K562 (cell line): ENCODE data around the gene NMT1. TPM values are rescaled to one million over a fixed set of nuclear protein-coding genes. Genes with fewer than 3 reads are reported as not detected.

Experiments
- ATAC-seq: fragments of 200-7000 bp; cut with Tn5 transposase; 3 replicates; pipeline ENCODE4 v1.9.1; 2020; ENCODE audit warnings: moderate library complexity
- BruUV-seq: library from RNA; stranded (reverse); fragments of 400-500 nt; replicated peaks from 2 replicates; lab custom pipeline; 2021; lab: Mats Ljungman, UMichigan
- CTCF ChIA-PET: fragments of 300-600 bp; formaldehyde crosslinking; extraction: SDS; loops from one replicate; lab custom pipeline; 2021; ENCODE audit warnings: low intra/inter-chr PET ratio; lab: Yijun Ruan, JAX
- POLR2A ChIA-PET: fragments of 300-600, 350-650 bp; sonication (Branson Sonifier 250); formaldehyde crosslinking; extraction: SDS; loops from one replicate; lab custom pipeline; 2021; ENCODE audit warnings: antibody characterized with exemption, inconsistent platforms; lab: Yijun Ruan, JAX
- DNase-seq, 4 experiments: peaks; one replicate each; pipeline versions ENCODE4 v3.0.0 to v3.0.0-alpha.2; 2011 to 2018; ENCODE audit warnings: low spot score in 3 of 4, mixed read lengths in 3 of 4; ENCODE audit errors: extremely low read depth in 1 of 4
- FAIRE-seq: peaks from 2 replicates; lab custom pipeline; 2011; peaks lifted over from hg19 to GRCh38; lab: Jason Lieb, UNC
- H2AFZ ChIP-seq: 2 replicates; pipeline ENCODE4 v1.6.0; 2011; ENCODE audit warnings: low read depth, low read length, control low read depth, inconsistent platforms
- H3K27ac ChIP-seq: fragments of 200-600 bp; 3 replicates; pipeline ENCODE4 v1.8.0; 2011; ENCODE audit warnings: low read depth, mild to moderate bottlenecking, control low read depth, inconsistent platforms, low read length, moderate library complexity, mixed read lengths; ENCODE audit errors: extremely low read depth
- H3K27me3 ChIP-seq, 2 experiments: fragments of 300-600 bp in 1 of 2; 2 replicates in 1 of 2; 3 replicates in 1 of 2; pipeline versions ENCODE4 v1.6.0 to v1.8.0; 2011; ENCODE audit warnings: inconsistent platforms in 2 of 2, low read length in 2 of 2, mild to moderate bottlenecking in 1 of 2, mixed read lengths in 1 of 2, moderate library complexity in 1 of 2; ENCODE audit not compliant: control insufficient read depth in 2 of 2, insufficient read depth in 2 of 2
- H3K36me3 ChIP-seq: fragments of 300-600 bp; 3 replicates; pipeline ENCODE4 v1.8.0; 2011; ENCODE audit warnings: mild to moderate bottlenecking, low read length, inconsistent platforms; ENCODE audit not compliant: control insufficient read depth, insufficient read depth
- H3K4me1 ChIP-seq, 2 experiments: fragments of 200-600 bp in 1 of 2; replicated peaks in 1 of 2; 2 replicates in 1 of 2; 3 replicates in 1 of 2; pipeline versions ENCODE4 v1.5.1 to v1.8.0; 2011; ENCODE audit warnings: inconsistent platforms in 2 of 2, low read length in 2 of 2, mild to moderate bottlenecking in 1 of 2, mixed read lengths in 1 of 2, moderate library complexity in 1 of 2; ENCODE audit not compliant: control insufficient read depth in 2 of 2, insufficient read depth in 2 of 2
- H3K4me2 ChIP-seq: 2 replicates; pipeline ENCODE4 v1.6.1; 2011; ENCODE audit warnings: low read length, control low read depth, inconsistent platforms, mixed read lengths; ENCODE audit not compliant: insufficient read depth
- H3K4me3 ChIP-seq: fragments of 200-600 bp; sonication (generic), shearing (Covaris generic); 2 replicates; pipeline ENCODE4 v1.5.1; 2016; ENCODE audit warnings: control low read depth, inconsistent platforms
- H3K79me2 ChIP-seq: fragments of 200-600 bp; 3 replicates; pipeline ENCODE4 v1.8.0; 2011; ENCODE audit warnings: low read length, inconsistent platforms; ENCODE audit not compliant: control insufficient read depth, insufficient read depth
- H3K9ac ChIP-seq, 2 experiments: 2 replicates each; pipeline versions ENCODE4 v1.6.0 to v1.6.1; 2011; ENCODE audit warnings: low read depth in 2 of 2, low read length in 2 of 2, control low read depth in 1 of 2, inconsistent platforms in 1 of 2, mild to moderate bottlenecking in 1 of 2, mixed read lengths in 1 of 2; ENCODE audit not compliant: insufficient read depth in 1 of 2
- H3K9me1 ChIP-seq: one replicate; pipeline ENCODE4 v1.6.0; 2011; ENCODE audit warnings: inconsistent platforms, mild to moderate bottlenecking, low read length, moderate library complexity; ENCODE audit not compliant: control insufficient read depth, insufficient read depth
- H3K9me3 ChIP-seq: replicated peaks from 2 replicates; pipeline ENCODE4 v1.5.1; 2011; ENCODE audit warnings: low read depth, low read length, inconsistent platforms; ENCODE audit not compliant: control insufficient read depth, insufficient read depth
- H4K20me1 ChIP-seq: replicated peaks from 2 replicates; pipeline ENCODE4 v1.6.1; 2011; ENCODE audit warnings: low read length, inconsistent platforms, mixed read lengths; ENCODE audit not compliant: control insufficient read depth, insufficient read depth
- ARID1B ChIP-seq: fragments of 450-650 bp; IDR thresholded peaks from 2 replicates; pipeline ENCODE4 v1.6.1; 2016; ENCODE audit warnings: antibody characterized with exemption, mild to moderate bottlenecking, inconsistent platforms
- MCM5 ChIP-seq: fragments of 450-650 bp; IDR thresholded peaks from 2 replicates; pipeline ENCODE4 v1.6.1; 2016; ENCODE audit warnings: low read depth
- ZNF175 ChIP-seq: fragments of 200-800 bp; sonication (Bioruptor generic); IDR thresholded peaks from 2 replicates; pipeline ENCODE4 v1.6.1; 2016; ENCODE audit warnings: low read depth, mild to moderate bottlenecking, missing genetic modification characterization, missing compliant biosample characterization
- WGBS: fragments of 100-300 bp; shearing (Covaris generic); methylation state at CpG from one replicate; pipeline ENCODE4 v1.1.6; 2016; ENCODE audit warnings: low coverage, mixed read lengths; ENCODE audit not compliant: insufficient coverage; ENCODE audit errors: missing lambda C conversion rate; 5-methylcytosine and 5-hydroxymethylcytosine counted together
- in situ Hi-C: fragments of 300-500 bp; cut with MboI; formaldehyde crosslinking; loops from 4 replicates; pipeline ENCODE4 v1.15.0; 2018; ENCODE audit warnings: inconsistent platforms, mixed read lengths
- intact Hi-C: fragments of 100-400 bp; cut with micrococcal nuclease; formaldehyde crosslinking; loops from 2 replicates; pipeline ENCODE4 v1.14.2; 2022
- polyA plus RNA-seq, 8 experiments: library from polyadenylated mRNA; depleted of rRNA in 4 of 8; stranded (reverse) in 5 of 8; unstranded in 3 of 8; fragments of >200 nt; fragmentation: Nextera tagmentation in 2 of 8; fragmentation: Illumina TruSeq in 1 of 8; extraction: Ambion mirVana in 2 of 8; extraction: Trizol in 1 of 8; gene quantifications; 2 replicates each; pipeline versions ENCODE4 v1.2.1 to v1.2.3, GENCODE V29; 2011 to 2014; ENCODE audit warnings: inconsistent platforms in 1 of 8, missing spikeins in 1 of 8
- total RNA-seq, 7 experiments: library from RNA; depleted of rRNA in 6 of 7; stranded (reverse); fragments of >200 nt in 6 of 7; fragmentation: Illumina TruSeq in 2 of 7; extraction: Trizol in 2 of 7; gene quantifications; 2 replicates each; pipeline versions ENCODE4 v1.2.1 to v1.2.3, GENCODE V29; 2011 to 2021; ENCODE audit warnings: low replicate concordance in 1 of 7
- TF ChIP-seq, protein P1 (sequence below), 2 experiments: fragments of 450-650 bp in 1 of 2; sonication (generic) in 1 of 2; formaldehyde crosslinking in 1 of 2; IDR thresholded peaks in 1 of 2; conservative IDR thresholded peaks in 1 of 2; 2 replicates each; pipeline versions ENCODE4 v1.6.1 to v1.8.1; 2016 to 2023; ENCODE audit warnings: mild to moderate bottlenecking in 2 of 2, moderate library complexity in 2 of 2, inconsistent platforms in 1 of 2, missing genetic modification reagents in 1 of 2
- TF ChIP-seq, protein P2 (sequence below): fragments of 450-650 bp; IDR thresholded peaks from 2 replicates; pipeline ENCODE4 v1.6.1; 2017; ENCODE audit warnings: antibody characterized with exemption, mild to moderate bottlenecking

Gene NMT1
- total and polyA plus RNA-seq, 9 of the 15 experiments (the other 6 are each of a cell fraction or from before 2014, with no cell fraction given) = 86.7 to 569 (median 213) TPM

DNA sequence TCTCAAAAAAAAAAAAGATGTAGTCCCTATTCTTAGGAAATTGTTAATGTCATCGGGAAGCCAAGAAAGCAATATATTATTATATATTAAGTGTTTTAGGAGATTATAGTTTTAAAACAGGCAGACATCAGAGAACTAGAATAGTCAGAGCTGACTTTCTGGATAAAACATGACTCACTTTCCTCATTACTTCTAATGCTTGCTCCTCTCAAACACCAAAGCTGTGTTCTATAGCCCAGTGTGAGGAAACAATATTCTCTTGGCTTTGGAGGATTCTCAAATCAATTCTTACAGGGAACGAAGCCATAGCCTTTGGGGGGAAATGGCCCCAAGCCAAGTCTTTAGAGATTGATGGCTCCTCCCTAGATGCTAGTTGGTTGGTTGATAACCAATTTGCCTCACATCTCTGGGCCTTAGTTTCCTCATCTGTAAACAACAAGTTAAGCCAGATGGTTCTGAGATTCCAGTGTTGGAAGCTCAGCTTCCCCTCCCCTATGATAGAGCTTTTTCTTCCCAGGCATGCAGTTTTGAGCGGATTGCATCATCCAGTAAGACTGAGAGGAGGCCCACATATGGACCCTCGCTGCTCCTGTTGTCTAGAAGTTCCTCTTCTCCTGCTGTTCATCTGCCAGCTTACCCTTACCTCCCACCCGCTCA lies 12.4 kb downstream of the NMT1 start:
- H3K4me1 ChIP-seq = peaks cover 0 to 5% of the 10 kb centered on the region in 2 experiments; a peak in 1 of 5 replicates
- no peak overlapping the region for H3K4me3 ChIP-seq
- in situ Hi-C loops = no loop called here
- DNase-seq = peak in 1 of 4 experiments; percentile 11
- no peaks in the 10 kb centered on the region for H3K9me1 ChIP-seq
- FAIRE-seq = no peak
- no TSS peak for BruUV-seq
- H3K36me3 ChIP-seq = peaks cover 73% of the 10 kb centered on the region
- H3K9ac ChIP-seq = no peak overlapping the region
- H3K27ac ChIP-seq = no peak overlapping the region; the same call in 2 of the 3 replicates
- H4K20me1 ChIP-seq = no peaks in the 10 kb centered on the region; the same call in 1 of the 2 replicates
- peak; percentile 79 for ATAC-seq
- ChIA-PET POLR2A (interaction anchor here (0.7 to 10.5 kb wide), 3 partner anchors 12 to 75 kb away, joined by 3 to 62 read pairs (median 4); partner anchors contain the start of genes HEXIM1 and NMT1), CTCF (no interaction called here)
- H3K79me2 ChIP-seq = peaks cover 90% of the 10 kb centered on the region
- H3K4me2 ChIP-seq = no peak overlapping the region
- 81% methylated on average over 5 of the region's 5 CpGs for WGBS
- H3K27me3 ChIP-seq = no peaks in the 10 kb centered on the region
- intact Hi-C loops = no loop called here
- H3K9me3 ChIP-seq = no peaks in the 10 kb centered on the region
- H2AFZ ChIP-seq = no peak overlapping the region
- peak; percentile 12; the same call in 1 of the 2 replicates for TF ChIP-seq ARID1B
- TF ChIP-seq, protein P1, sequence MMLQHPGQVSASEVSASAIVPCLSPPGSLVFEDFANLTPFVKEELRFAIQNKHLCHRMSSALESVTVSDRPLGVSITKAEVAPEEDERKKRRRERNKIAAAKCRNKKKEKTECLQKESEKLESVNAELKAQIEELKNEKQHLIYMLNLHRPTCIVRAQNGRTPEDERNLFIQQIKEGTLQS (IDR thresholded peaks at IDR 0.05) = peak; percentile 95
- TF ChIP-seq, protein P1 (CRISPR knock-in tag; conservative IDR thresholded peaks at IDR 0.05) = no peak
- TF ChIP-seq ZNF175 (CRISPR knock-in tag) = peak; percentile 72; the same call in 1 of the 2 replicates
- TF ChIP-seq MCM5 = no peak
- TF ChIP-seq, protein P2, sequence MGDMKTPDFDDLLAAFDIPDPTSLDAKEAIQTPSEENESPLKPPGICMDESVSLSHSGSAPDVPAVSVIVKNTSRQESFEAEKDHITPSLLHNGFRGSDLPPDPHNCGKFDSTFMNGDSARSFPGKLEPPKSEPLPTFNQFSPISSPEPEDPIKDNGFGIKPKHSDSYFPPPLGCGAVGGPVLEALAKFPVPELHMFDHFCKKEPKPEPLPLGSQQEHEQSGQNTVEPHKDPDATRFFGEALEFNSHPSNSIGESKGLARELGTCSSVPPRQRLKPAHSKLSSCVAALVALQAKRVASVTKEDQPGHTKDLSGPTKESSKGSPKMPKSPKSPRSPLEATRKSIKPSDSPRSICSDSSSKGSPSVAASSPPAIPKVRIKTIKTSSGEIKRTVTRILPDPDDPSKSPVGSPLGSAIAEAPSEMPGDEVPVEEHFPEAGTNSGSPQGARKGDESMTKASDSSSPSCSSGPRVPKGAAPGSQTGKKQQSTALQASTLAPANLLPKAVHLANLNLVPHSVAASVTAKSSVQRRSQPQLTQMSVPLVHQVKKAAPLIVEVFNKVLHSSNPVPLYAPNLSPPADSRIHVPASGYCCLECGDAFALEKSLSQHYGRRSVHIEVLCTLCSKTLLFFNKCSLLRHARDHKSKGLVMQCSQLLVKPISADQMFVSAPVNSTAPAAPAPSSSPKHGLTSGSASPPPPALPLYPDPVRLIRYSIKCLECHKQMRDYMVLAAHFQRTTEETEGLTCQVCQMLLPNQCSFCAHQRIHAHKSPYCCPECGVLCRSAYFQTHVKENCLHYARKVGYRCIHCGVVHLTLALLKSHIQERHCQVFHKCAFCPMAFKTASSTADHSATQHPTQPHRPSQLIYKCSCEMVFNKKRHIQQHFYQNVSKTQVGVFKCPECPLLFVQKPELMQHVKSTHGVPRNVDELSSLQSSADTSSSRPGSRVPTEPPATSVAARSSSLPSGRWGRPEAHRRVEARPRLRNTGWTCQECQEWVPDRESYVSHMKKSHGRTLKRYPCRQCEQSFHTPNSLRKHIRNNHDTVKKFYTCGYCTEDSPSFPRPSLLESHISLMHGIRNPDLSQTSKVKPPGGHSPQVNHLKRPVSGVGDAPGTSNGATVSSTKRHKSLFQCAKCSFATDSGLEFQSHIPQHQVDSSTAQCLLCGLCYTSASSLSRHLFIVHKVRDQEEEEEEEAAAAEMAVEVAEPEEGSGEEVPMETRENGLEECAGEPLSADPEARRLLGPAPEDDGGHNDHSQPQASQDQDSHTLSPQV = peak; percentile 55; the same call in 1 of the 2 replicates
